Measurements from ENCODE around the gene CBR4.
A peak's percentile ranks its signal among the peaks of the same experiment; 100 is the strongest.

The CBR4 gene

DNA sequence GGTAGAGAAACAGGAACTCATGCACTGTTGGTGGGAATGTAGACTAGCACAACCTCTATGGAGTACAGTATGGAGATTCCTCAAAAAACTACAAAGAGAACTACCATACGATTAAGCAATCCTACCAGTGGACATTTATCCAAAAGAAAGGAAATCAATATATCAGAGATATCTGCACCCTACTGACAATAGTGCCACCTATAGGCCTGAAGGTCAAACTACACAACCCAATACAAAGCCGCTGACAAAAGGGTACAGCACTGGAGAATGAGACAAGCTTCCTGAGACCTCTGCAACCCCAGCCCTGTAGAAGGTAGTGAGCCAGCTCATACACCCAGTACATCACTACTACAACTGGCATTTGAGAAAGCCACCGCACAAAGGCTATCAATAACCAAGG, 67.1 kb downstream of the CBR4 start:
- TF ChIP-seq, protein P1, sequence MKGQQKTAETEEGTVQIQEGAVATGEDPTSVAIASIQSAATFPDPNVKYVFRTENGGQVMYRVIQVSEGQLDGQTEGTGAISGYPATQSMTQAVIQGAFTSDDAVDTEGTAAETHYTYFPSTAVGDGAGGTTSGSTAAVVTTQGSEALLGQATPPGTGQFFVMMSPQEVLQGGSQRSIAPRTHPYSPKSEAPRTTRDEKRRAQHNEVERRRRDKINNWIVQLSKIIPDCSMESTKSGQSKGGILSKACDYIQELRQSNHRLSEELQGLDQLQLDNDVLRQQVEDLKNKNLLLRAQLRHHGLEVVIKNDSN (IDR thresholded peaks at IDR 0.05): no peak
- peak; percentile 57 for TF ChIP-seq CEBPB (IDR thresholded peaks at IDR 0.05)
- no peak for TF ChIP-seq TCF12 (IDR thresholded peaks at IDR 0.05; ENCODE audit: low read depth)
- peak; percentile 74 for TF ChIP-seq RAD21 (IDR thresholded peaks at IDR 0.05; ENCODE audit: low read depth)

All from Ishikawa (cell line).